A549 (cell line): ENCODE measurements around the gene ZFP57. TPM values are rescaled to one million over a fixed set of nuclear protein-coding genes. Genes with fewer than 3 reads are reported as not detected.

Experiments
- ATAC-seq, 2 experiments: fragments of 200-7000 bp in 1 of 2; fragments of >200 bp in 1 of 2; cut with Nextera tagmentation in 1 of 2; cut with Tn5 transposase in 1 of 2; 3 replicates each; pipeline versions ENCODE4 v1.8.0 to v1.9.1; 2018 to 2020; ENCODE audit warnings: mild to moderate bottlenecking in 1 of 2, moderate library complexity in 1 of 2
- CTCF ChIA-PET: fragments of 300-600 bp; sonication (Branson Sonifier 250); formaldehyde crosslinking; extraction: SDS; loops from one replicate; lab custom pipeline; 2021; ENCODE audit warnings: antibody characterized with exemption, inconsistent platforms; lab: Yijun Ruan, JAX
- POLR2A ChIA-PET: fragments of 350-600 bp; formaldehyde crosslinking; extraction: SDS; loops from one replicate; lab custom pipeline; 2021; ENCODE audit warnings: antibody characterized with exemption, inconsistent platforms; lab: Yijun Ruan, JAX
- DNase-seq, 2 experiments: peaks; one replicate each; pipeline versions ENCODE4 v3.0.0 to v3.0.0-alpha.2; 2011 to 2016; ENCODE audit warnings: low read depth in 1 of 2, low spot score in 1 of 2
- FAIRE-seq: peaks from 2 replicates; lab custom pipeline; 2011; peaks lifted over from hg19 to GRCh38; lab: Jason Lieb, UNC
- H3K27ac ChIP-seq, 2 experiments: fragments of >200 bp; sonication (Bioruptor Twin); formaldehyde crosslinking; 3 replicates each; pipeline ENCODE4 v1.5.1; 2016 to 2017
- H3K4me1 ChIP-seq: fragments of >200 bp; sonication (Bioruptor Twin); formaldehyde crosslinking; 3 replicates; pipeline ENCODE4 v1.6.1; 2016
- H3K4me2 ChIP-seq: fragments of >200 bp; sonication (Bioruptor Twin); formaldehyde crosslinking; 3 replicates; pipeline ENCODE4 v1.6.1; 2016
- H3K4me3 ChIP-seq: fragments of >200 bp; sonication (Bioruptor Twin); formaldehyde crosslinking; 3 replicates; pipeline ENCODE4 v1.5.1; 2016
- H3K9me3 ChIP-seq: fragments of >200 bp; sonication (Bioruptor Twin); formaldehyde crosslinking; 3 replicates; pipeline ENCODE4 v1.6.1; 2016
- ATOH8 ChIP-seq: fragments of 250-450 bp; sonication (Bioruptor Pico); IDR thresholded peaks from 2 replicates; pipeline ENCODE4 v1.5.0; 2020; ENCODE audit warnings: low read depth, mild to moderate bottlenecking, moderate library complexity
- CBX2 ChIP-seq: fragments of 200-600 bp; sonication (generic); IDR thresholded peaks from 2 replicates; pipeline ENCODE4 v1.6.1; 2016; ENCODE audit warnings: low read depth, mild to moderate bottlenecking, borderline replicate concordance
- CBX8 ChIP-seq: fragments of 200-600 bp; sonication (generic); IDR thresholded peaks from 2 replicates; pipeline ENCODE4 v1.6.1; 2016
- CHD2 ChIP-seq: fragments of 150-350 bp; IDR thresholded peaks from 2 replicates; pipeline ENCODE4 v1.6.1; 2014; ENCODE audit warnings: low read length; ENCODE audit not compliant: partially characterized antibody
- EHMT2 ChIP-seq: fragments of 200-600 bp; sonication (generic); IDR thresholded peaks from 2 replicates; pipeline ENCODE4 v1.6.1; 2016; ENCODE audit warnings: antibody characterized with exemption, low read depth, mild to moderate bottlenecking, moderate library complexity
- EP300 ChIP-seq, 2 experiments: fragments of >200 bp; sonication (Bioruptor Twin); formaldehyde crosslinking; IDR thresholded peaks; 2 replicates in 1 of 2; 3 replicates in 1 of 2; pipeline ENCODE4 v1.6.1; 2016 to 2017
- HMGXB4 ChIP-seq: fragments of 250-450 bp; sonication (Bioruptor Pico); IDR thresholded peaks from 2 replicates; pipeline ENCODE4 v1.5.0; 2021; ENCODE audit warnings: mild to moderate bottlenecking, moderate library complexity, borderline replicate concordance
- JUN ChIP-seq, 2 experiments: fragments of >200 bp; sonication (Bioruptor Twin); formaldehyde crosslinking; IDR thresholded peaks; 2 replicates in 1 of 2; 3 replicates in 1 of 2; pipeline ENCODE4 v1.6.1; 2016 to 2017
- JUNB ChIP-seq: fragments of >200 bp; sonication (Bioruptor Twin); formaldehyde crosslinking; IDR thresholded peaks from 2 replicates; pipeline ENCODE4 v1.6.1; 2016
- NPAS2 ChIP-seq: fragments of 250-450 bp; sonication (Bioruptor Pico); IDR thresholded peaks from 2 replicates; pipeline ENCODE4 v1.8.0; 2022; ENCODE audit warnings: mild to moderate bottlenecking, moderate library complexity, borderline replicate concordance
- PHF8 ChIP-seq: fragments of 200-600 bp; sonication (generic); IDR thresholded peaks from 2 replicates; pipeline ENCODE4 v1.6.1; 2016; ENCODE audit warnings: low read depth, mild to moderate bottlenecking, antibody characterized with exemption, moderate library complexity, borderline replicate concordance
- POLR2A ChIP-seq: IDR thresholded peaks from 2 replicates; pipeline ENCODE4 v1.6.1; 2012; ENCODE audit warnings: mild to moderate bottlenecking, low read length
- POLR2AphosphoS2 ChIP-seq: conservative IDR thresholded peaks from 2 replicates; pipeline ENCODE4 v1.6.1; 2012; ENCODE audit warnings: low read length, improper control_type of control experiment, inconsistent platforms
- RAD21 ChIP-seq, 2 experiments: fragments of >200 bp in 1 of 2; sonication (Bioruptor Twin) in 1 of 2; formaldehyde crosslinking in 1 of 2; IDR thresholded peaks in 1 of 2; conservative IDR thresholded peaks in 1 of 2; 2 replicates in 1 of 2; 3 replicates in 1 of 2; pipeline ENCODE4 v1.6.1; 2012 to 2018; ENCODE audit warnings: inconsistent platforms in 1 of 2
- RFX5 ChIP-seq: fragments of 450-650 bp; IDR thresholded peaks from 2 replicates; pipeline ENCODE4 v1.7.1; 2014; ENCODE audit warnings: antibody characterized with exemption, mild to moderate bottlenecking, moderate library complexity
- RNF2 ChIP-seq: fragments of 200-600 bp; sonication (generic); IDR thresholded peaks from 2 replicates; pipeline ENCODE4 v1.6.1; 2016; ENCODE audit warnings: low read depth, mild to moderate bottlenecking, antibody characterized with exemption, moderate library complexity, borderline replicate concordance
- ZNF302 ChIP-seq: fragments of 250-450 bp; sonication (Bioruptor Pico); IDR thresholded peaks from 2 replicates; pipeline ENCODE4 v1.9.0; 2021; ENCODE audit warnings: inconsistent platforms, mild to moderate bottlenecking, moderate library complexity
- WGBS: methylation state at CpG from one replicate; pipeline ENCODE4 v1.1.6; 2017; ENCODE audit errors: missing lambda C conversion rate; 5-methylcytosine and 5-hydroxymethylcytosine counted together
- polyA plus RNA-seq, 4 experiments: library from polyadenylated mRNA; depleted of rRNA in 3 of 4; stranded (reverse); fragments of >200 nt; fragmentation: RNase III in 1 of 4; extraction: RNeasy Plus Mini Kit Qiagen cat#74134 plus additional on column Dnase treatment in 1 of 4; gene quantifications; 2 replicates in 3 of 4; 3 replicates in 1 of 4; pipeline ENCODE4 v1.2.3, GENCODE V29; 2011 to 2017
- TF ChIP-seq, protein P1 (sequence below): fragments of >200 bp; sonication (Bioruptor Twin); formaldehyde crosslinking; IDR thresholded peaks from 3 replicates; pipeline ENCODE4 v1.5.1; 2016

The ZFP57 gene
- polyA plus RNA-seq, 2 of the 4 experiments (the other 2 are of a cell fraction) = 0.08 TPM; not detected in 1

- CTCF ChIA-PET = interaction anchor here (0.6 to 12.2 kb wide), 8 partner anchors 9 to 186 kb away, joined by 3 to 183 read pairs (median 4); partner anchors contain the start of genes GABBR1 and MOG
- H3K27ac ChIP-seq = no peak overlapping the region
- ATAC-seq = peak in 1 of 2 experiments; percentile 50; a peak in 2 of 6 replicates
- no peak overlapping the region for H3K4me2 ChIP-seq
- DNase-seq = peak; percentile 43 to 45
- FAIRE-seq = no peak
- TF ChIP-seq RFX5 = no peak
- TF ChIP-seq ZNF302 (CRISPR knock-in tag) = no peak
- peak; percentile 39 to 46; a peak in 4 of 5 replicates for TF ChIP-seq RAD21 (conservative IDR thresholded peaks at IDR 0.05 in 1 of 2, IDR thresholded peaks at IDR 0.05 in 1 of 2)
- TF ChIP-seq, protein P1, sequence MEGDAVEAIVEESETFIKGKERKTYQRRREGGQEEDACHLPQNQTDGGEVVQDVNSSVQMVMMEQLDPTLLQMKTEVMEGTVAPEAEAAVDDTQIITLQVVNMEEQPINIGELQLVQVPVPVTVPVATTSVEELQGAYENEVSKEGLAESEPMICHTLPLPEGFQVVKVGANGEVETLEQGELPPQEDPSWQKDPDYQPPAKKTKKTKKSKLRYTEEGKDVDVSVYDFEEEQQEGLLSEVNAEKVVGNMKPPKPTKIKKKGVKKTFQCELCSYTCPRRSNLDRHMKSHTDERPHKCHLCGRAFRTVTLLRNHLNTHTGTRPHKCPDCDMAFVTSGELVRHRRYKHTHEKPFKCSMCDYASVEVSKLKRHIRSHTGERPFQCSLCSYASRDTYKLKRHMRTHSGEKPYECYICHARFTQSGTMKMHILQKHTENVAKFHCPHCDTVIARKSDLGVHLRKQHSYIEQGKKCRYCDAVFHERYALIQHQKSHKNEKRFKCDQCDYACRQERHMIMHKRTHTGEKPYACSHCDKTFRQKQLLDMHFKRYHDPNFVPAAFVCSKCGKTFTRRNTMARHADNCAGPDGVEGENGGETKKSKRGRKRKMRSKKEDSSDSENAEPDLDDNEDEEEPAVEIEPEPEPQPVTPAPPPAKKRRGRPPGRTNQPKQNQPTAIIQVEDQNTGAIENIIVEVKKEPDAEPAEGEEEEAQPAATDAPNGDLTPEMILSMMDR = peak; percentile 32; the same call in 2 of the 3 replicates
- TF ChIP-seq PHF8 = no peak
- no peak for TF ChIP-seq JUN (IDR thresholded peaks at IDR 0.05)
- no peak for TF ChIP-seq POLR2A
- no peak for TF ChIP-seq CBX2
- 88% methylated on average over 23 of the region's 23 CpGs for WGBS
- no peaks in the 10 kb centered on the region for H3K4me1 ChIP-seq
- POLR2A ChIA-PET = interaction anchor here (0.9 kb wide), 1 partner anchor 13 kb away, joined by 5 read pairs; no protein-coding TSS in a partner anchor
- H3K4me3 ChIP-seq = no peak overlapping the region
- no peaks in the 10 kb centered on the region for H3K9me3 ChIP-seq
These were observed 32.9 kb downstream of the ZFP57 start for GRCh38 chr6:29647927-29648642.

- ChIA-PET CTCF (interaction anchor here (18.2 kb wide), 1 partner anchor 9 kb away, joined by 183 read pairs; no protein-coding TSS in a partner anchor), POLR2A (no interaction called here)
- 8% methylated on average over 3 of the region's 3 CpGs for WGBS
- Histone ChIP-seq H3K27ac (no peak overlapping the region), H3K4me1 (0 out of 3 replicates have a peak, but pooled peaks cover 9% of the 10 kb centered on the region), H3K4me3 (no peak overlapping the region), H3K4me2 (peak overlapping the region; percentile 3; the same call in 1 of the 3 replicates), H3K9me3 (no peaks in the 10 kb centered on the region)
- DNase-seq (no peak), FAIRE-seq (no peak), ATAC-seq (no peak)
- TF ChIP-seq JUNB (no peak), EP300 (IDR thresholded peaks at IDR 0.05) (no peak), ATOH8 (CRISPR knock-in tag) (no peak), CHD2 (no peak), CBX8 (no peak), HMGXB4 (CRISPR knock-in tag) (no peak), NPAS2 (CRISPR knock-in tag) (no peak), ZNF302 (CRISPR knock-in tag) (no peak), EHMT2 (no peak), POLR2AphosphoS2 (no peak), RNF2 (no peak)
- TF ChIP-seq, protein P1 = no peak
These were observed 39.4 kb downstream of the ZFP57 start for GRCh38 chr6:29641430-29642148.
